Dendritic cell treated with granulocyte-macrophage colony-stimulating factor and Interleukin-4, amounts not matched to agents 40 ng/mL and 50 ng/mL, for 4 days (primary cell): ENCODE results near the gene DCAF10.
"Not testable (repeated sequence)": the region's sequence is repeated elsewhere in the genome, so short reads cannot be mapped to it uniquely, and the experiment has no call there.

Experiments
- H3K27ac Mint-ChIP-seq: one replicate; pipeline ENCODE4 v1.8.0; 2022; ENCODE audit warnings: mild to moderate bottlenecking, mixed read lengths
- H3K27me3 Mint-ChIP-seq: one replicate; pipeline ENCODE4 v1.8.0; 2022; ENCODE audit warnings: mild to moderate bottlenecking, mixed read lengths
- H3K36me3 Mint-ChIP-seq: one replicate; pipeline ENCODE4 v1.8.0; 2022; ENCODE audit warnings: low read depth, mixed read lengths
- H3K4me1 Mint-ChIP-seq: one replicate; pipeline ENCODE4 v1.8.0; 2022; ENCODE audit warnings: low read depth, mixed read lengths
- H3K4me3 Mint-ChIP-seq: one replicate; pipeline ENCODE4 v1.8.0; 2022; ENCODE audit warnings: mild to moderate bottlenecking, moderate library complexity, mixed read lengths
- H3K9me3 Mint-ChIP-seq: one replicate; pipeline ENCODE4 v1.8.0; 2022; ENCODE audit warnings: mixed read lengths
- intact Hi-C: fragments of 100-400 bp; cut with micrococcal nuclease; formaldehyde crosslinking; loops from one replicate; pipeline ENCODE4 v1.15.0; 2022

Gene DCAF10, protein sequence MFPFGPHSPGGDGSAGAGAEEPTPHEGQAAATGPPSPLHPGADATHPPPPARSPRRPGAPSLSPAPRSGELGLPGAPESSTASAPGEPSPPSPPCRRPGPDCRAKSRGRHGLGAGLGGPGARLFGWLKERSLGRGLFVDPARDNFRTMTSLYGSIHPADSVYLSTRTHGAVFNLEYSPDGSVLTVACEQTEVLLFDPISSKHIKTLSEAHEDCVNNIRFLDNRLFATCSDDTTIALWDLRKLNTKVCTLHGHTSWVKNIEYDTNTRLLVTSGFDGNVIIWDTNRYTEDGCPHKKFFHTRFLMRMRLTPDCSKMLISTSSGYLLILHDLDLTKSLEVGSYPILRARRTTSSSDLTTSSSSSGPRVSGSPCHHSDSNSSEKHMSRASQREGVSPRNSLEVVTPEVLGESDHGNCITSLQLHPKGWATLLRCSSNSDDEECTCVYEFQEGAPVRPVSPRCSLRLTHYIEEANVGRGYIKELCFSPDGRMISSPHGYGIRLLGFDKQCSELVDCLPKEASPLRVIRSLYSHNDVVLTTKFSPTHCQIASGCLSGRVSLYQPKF

DNA sequence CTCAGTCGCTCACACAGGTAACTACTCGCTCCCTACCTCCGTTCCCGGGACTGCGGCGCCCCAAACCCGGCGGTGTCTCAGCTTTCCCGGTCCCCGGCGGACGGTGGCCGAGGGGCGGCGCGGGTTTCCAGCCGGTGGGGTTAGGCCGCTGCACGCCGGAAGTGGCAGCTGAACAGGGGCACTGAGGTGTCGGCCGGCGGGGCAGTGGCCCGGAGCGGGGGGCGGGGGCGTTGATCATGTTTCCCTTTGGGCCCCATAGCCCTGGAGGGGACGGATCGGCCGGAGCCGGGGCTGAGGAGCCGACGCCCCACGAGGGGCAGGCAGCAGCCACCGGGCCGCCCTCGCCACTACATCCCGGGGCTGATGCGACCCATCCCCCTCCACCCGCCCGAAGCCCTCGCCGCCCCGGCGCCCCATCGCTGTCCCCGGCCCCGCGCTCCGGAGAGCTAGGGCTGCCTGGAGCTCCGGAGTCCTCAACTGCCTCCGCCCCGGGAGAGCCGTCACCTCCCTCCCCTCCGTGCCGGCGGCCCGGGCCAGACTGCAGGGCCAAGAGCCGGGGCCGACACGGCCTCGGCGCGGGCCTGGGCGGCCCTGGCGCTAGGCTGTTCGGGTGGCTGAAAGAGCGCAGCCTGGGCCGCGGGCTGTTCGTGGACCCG is at the start of gene DCAF10:
TSS of gene DCAF10 (plus strand) at position 167 of the 656 bp plus-strand sequence. CDS start at position 237, 70 bp downstream.
- H3K4me1 Mint-ChIP-seq, result peaks cover 37% of the 10 kb centered on the region
- H3K9me3 Mint-ChIP-seq, result no peaks in the 10 kb centered on the region
- intact Hi-C loops, result loop anchor here (1.0 kb wide), 2 partner anchors 16 to 46 kb away; no protein-coding TSS in a partner anchor
- no peaks in the 10 kb centered on the region for H3K36me3 Mint-ChIP-seq
- peak within 1 kb of the TSS; percentile 83 for H3K27ac Mint-ChIP-seq
- H3K4me3 Mint-ChIP-seq, result peak within 1 kb of the TSS; percentile 81
- no peaks in the 10 kb centered on the region for H3K27me3 Mint-ChIP-seq

DNA sequence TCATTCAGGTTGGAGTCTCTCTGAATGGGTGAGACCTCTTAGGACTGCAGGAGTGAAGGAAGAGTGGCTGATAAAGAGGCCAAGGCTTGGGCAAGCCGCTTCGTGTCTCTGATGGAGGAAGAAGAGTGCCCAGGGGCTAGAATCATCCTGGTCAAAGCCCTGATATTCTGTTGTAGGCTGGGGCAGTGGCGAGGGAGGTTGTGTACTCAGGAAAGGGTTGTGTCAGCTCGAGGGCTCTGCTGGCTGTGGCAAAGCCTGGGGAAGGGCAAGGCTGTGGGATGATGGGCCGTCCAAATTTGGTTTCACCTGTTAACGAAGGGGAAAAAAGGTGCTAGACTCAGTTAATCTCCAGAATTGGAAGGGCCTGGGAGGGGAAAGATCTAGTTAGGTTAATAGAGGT is 49.4 kb upstream of the DCAF10 start:
- no peaks in the 10 kb centered on the region for H3K9me3 Mint-ChIP-seq
- no peak overlapping the region for H3K27ac Mint-ChIP-seq
- H3K36me3 Mint-ChIP-seq, result peaks cover 7% of the 10 kb centered on the region
- H3K27me3 Mint-ChIP-seq, result no peaks in the 10 kb centered on the region
- no peak overlapping the region for H3K4me3 Mint-ChIP-seq
- peaks cover 18% of the 10 kb centered on the region for H3K4me1 Mint-ChIP-seq
- intact Hi-C loops, result loop anchor here (5.0 kb wide), 1 partner anchor 264 kb away; the partner anchor contains the start of gene POLR1E

DNA sequence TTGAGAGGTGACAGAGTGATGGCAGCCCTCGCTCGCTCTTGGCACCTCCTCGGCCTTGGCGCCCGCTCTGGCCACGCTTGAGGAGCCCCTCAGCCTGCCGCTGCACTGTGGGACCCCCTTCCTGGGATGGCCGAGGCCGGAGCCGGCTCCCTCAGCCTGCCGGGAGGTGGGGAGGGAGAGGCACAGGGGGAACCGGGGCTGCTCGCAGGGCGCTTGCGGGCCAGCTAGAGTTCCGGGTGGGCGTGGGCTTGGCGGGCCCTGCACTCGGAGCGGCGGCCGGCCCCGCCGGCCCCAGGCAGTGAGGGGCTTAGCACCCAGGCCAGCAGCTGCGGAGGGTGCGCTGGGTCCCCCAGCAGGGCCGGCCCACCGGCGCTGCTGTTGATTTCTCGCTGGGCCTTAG is 48.9 kb upstream of the DCAF10 start:
- intact Hi-C loops, result loop anchor here (5.0 kb wide), 1 partner anchor 264 kb away; the partner anchor contains the start of gene POLR1E

DNA sequence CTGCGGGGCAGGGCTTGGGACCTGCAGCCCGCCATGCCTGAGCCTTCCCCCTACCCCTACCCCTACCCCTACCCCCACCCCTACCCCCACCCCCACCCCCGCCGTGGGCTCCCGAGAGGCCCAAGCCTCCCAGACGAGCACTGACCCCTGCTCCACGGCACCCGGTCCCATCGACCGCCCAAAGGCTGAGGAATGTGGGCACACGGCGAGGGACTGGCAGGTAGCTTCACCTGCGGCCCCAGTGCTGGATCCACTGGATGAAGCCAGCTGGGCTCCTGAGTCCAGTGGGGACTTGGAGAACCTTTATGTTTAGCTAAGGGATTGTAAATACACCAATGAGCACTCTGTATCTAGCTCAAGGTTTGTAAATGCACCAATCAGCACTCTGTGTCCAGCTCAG is 48.5 kb upstream of the DCAF10 start:
- H3K27ac Mint-ChIP-seq, H3K27me3 Mint-ChIP-seq, H3K9me3 Mint-ChIP-seq, H3K4me3 Mint-ChIP-seq, H3K36me3 Mint-ChIP-seq: not testable (repeated sequence)
- intact Hi-C loops, result loop anchor here (5.0 kb wide), 1 partner anchor 265 kb away; the partner anchor contains the start of gene POLR1E
- peaks cover 18% of the 10 kb centered on the region for H3K4me1 Mint-ChIP-seq

More for the DNA sequence above, 48.9 kb upstream of the DCAF10 start:
- H3K9me3 Mint-ChIP-seq, H3K27ac Mint-ChIP-seq, H3K27me3 Mint-ChIP-seq, H3K36me3 Mint-ChIP-seq, H3K4me3 Mint-ChIP-seq: not testable (repeated sequence)
- H3K4me1 Mint-ChIP-seq, result peaks cover 18% of the 10 kb centered on the region

DNA sequence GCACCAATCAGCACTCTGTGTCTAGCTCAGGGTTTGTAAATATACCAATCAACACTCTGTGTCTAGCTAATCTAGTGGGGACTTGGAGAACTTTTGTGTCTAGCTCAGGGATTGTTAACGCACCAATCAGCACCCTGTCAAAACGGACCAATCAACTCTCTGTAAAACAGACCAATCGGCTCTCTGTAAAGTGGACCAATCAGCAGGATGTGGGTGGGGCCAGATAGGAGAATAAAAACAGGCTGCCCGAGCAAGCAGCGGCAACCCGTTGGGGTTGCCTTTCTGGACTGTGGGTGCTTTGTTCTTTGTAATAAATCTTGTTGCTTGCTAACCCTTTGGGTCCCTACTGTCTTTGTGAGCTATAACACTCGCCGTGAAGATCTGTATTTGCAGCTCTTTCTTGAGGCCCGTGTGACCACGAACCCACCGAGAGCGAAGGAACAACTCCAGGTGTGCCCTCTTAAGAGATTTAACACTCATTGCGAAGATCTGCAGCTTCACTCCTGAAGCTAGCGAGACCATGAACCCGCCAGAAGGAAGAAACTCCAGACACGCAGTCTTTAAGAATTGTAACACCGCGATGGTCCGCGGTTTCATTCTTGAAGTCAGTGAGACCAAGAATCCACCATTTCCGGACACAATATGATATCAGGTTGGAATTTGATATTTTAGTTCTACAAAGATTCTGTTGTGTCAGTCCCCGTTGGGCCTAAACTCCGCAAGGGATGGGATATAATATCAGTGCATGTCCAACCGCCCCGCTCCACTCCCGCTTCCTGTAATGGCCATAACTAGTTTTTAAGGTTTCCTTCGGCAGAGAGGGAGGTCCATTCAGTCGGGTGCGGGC is 47.7 kb upstream of the DCAF10 start:
- H3K4me1 Mint-ChIP-seq, result peaks cover 18% of the 10 kb centered on the region
- intact Hi-C loops, result loop anchor here (5.0 kb wide), 1 partner anchor 266 kb away; the partner anchor contains the start of gene POLR1E
- no peaks in the 10 kb centered on the region for H3K27me3 Mint-ChIP-seq
- H3K4me3 Mint-ChIP-seq, result peak overlapping the region; percentile 95
- no peaks in the 10 kb centered on the region for H3K9me3 Mint-ChIP-seq
- H3K36me3 Mint-ChIP-seq, result peaks cover 7% of the 10 kb centered on the region
- H3K27ac Mint-ChIP-seq, result peak overlapping the region; percentile 94

DNA sequence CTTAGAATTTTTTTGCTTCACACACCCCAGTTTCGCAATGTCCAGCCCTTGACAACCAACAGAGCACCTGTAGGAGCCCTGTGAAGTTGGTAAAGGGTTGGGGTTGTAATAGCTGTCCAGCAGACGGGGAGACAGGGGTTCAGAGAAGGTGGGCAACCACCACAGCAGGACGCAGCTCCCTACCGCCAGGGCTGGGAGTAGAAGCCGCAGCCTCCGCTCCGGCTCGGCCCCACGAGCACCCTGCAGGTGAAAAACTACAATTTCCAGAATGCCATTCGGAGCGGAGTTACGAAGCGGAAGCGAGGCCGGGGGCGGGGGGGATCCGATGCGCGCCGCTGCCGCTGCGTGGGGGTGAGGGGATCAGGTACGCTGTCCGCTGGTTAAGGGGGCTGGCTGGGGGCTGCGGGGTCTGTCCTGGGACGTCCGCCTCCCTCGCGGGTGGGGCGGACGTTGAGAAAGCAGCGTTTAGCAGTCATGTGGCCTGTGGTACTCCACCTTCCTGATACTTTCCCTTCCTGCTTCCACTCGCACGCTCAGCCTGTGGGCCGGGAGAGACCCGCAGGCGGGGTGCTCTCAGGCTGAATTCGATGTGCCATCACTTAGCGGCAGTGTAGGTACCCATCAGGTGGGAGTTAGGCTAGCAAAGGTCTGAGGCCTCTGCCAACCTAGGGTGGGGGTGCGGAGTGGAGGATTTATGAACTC is 47.0 kb upstream of the DCAF10 start, which contains the start of gene TRMT10B:
TSS of gene TRMT10B (plus strand) at position 317 of the 702 bp plus-strand sequence. CDS start 8,127 bp downstream, outside the sequence.
- intact Hi-C loops, result loop anchor here (1.0 to 5.0 kb wide), 2 partner anchors 48 to 266 kb away; partner anchors contain the start of gene POLR1E

DNA sequence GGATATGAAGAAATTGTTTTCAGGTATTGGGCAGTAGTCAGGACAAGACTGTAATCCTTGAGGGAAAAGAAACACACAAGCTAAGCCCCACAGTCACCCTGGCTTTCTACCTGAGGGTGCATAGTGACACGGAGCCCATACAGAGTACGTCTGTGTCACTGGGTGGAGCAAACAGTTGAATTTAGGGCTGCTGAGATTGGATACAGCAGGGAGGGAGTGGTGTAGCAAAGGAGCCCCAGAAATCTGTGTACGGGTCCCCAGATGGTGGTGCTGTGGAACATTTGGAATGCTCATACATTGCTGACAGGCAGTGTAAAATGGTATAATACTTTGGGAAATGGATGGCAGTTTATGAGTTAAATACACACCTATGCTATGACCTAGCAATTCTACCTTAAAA is 41.9 kb upstream of the DCAF10 start:
- intact Hi-C loops, result no loop called here
- H3K27me3 Mint-ChIP-seq, result no peaks in the 10 kb centered on the region
- H3K4me3 Mint-ChIP-seq, result no peak overlapping the region
- peaks cover 26% of the 10 kb centered on the region for H3K36me3 Mint-ChIP-seq
- H3K9me3 Mint-ChIP-seq, result no peaks in the 10 kb centered on the region
- H3K27ac Mint-ChIP-seq, result no peak overlapping the region
- peaks cover 18% of the 10 kb centered on the region for H3K4me1 Mint-ChIP-seq

More for the DNA sequence above, 47.0 kb upstream of the DCAF10 start, which contains the start of gene TRMT10B:
- Mint-ChIP-seq H3K27me3 (no peaks in the 10 kb centered on the region), H3K9me3 (no peaks in the 10 kb centered on the region), H3K36me3 (peaks cover 7% of the 10 kb centered on the region), H3K4me3 (peak within 1 kb of the TSS; percentile 95), H3K27ac (peak within 1 kb of the TSS; percentile 94), H3K4me1 (peaks cover 18% of the 10 kb centered on the region)

DNA sequence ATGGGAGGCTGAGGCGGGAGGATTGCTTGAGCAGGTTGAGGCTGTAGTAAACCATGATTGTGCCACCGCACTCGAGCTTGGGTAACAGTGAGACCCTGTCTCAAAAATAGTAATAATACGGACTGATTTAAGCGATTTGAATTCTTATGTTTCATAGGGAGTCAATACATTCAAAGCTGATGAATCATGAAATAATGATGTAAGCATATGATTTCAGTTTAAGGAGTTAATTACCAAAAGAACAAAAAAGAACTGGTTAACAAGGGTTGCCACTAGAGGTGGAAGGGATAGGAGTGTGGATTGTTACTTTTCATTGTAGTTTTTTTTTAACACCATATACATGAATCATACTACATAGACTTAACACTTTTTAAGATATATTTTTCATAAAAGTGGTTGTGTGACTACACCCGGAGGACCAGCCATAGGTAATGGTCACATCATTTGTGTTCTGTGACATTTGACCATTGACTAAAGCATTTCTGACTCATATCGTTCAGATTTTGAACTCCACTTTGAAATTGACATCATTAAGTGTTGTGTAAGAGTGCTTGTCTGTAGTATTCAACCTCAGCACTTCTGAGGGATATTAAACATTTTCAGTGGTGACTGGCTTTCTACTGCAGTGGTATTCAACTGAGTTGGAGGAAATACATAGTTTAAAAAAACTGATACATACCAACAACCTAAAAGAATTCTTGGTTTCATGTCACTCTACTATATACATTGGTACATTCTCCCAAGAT is 40.0 kb upstream of the DCAF10 start:
- Mint-ChIP-seq H3K36me3 (peaks cover 40% of the 10 kb centered on the region), H3K4me3 (no peak overlapping the region), H3K9me3 (no peaks in the 10 kb centered on the region), H3K27me3 (no peaks in the 10 kb centered on the region), H3K27ac (no peak overlapping the region), H3K4me1 (peaks cover 3% of the 10 kb centered on the region)
- intact Hi-C loops, result no loop called here

DNA sequence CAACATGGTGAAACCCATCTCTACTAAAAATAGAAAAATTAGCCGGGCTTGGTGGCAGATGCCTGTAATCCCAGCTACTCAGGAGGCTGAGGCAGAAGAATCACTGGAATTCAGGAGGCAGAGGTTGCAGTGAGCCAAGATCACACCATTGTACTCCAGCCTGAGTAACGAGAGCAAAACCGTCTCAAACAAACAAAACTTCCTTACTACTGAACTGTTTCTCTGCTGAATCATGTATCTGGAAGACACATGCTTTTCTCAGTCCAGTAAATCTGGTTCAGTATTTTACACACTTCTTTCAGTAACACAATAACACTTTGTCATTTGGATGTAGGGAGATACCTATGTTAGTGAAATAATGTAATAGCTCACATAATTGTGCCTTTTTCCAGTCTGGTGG is 39.1 kb upstream of the DCAF10 start:
- peaks cover 49% of the 10 kb centered on the region for H3K36me3 Mint-ChIP-seq
- intact Hi-C loops, result no loop called here
- H3K4me3 Mint-ChIP-seq, result no peak overlapping the region
- H3K27ac Mint-ChIP-seq, result no peak overlapping the region
- H3K9me3 Mint-ChIP-seq, result no peaks in the 10 kb centered on the region
- no peaks in the 10 kb centered on the region for H3K4me1 Mint-ChIP-seq
- H3K27me3 Mint-ChIP-seq, result no peaks in the 10 kb centered on the region

DNA sequence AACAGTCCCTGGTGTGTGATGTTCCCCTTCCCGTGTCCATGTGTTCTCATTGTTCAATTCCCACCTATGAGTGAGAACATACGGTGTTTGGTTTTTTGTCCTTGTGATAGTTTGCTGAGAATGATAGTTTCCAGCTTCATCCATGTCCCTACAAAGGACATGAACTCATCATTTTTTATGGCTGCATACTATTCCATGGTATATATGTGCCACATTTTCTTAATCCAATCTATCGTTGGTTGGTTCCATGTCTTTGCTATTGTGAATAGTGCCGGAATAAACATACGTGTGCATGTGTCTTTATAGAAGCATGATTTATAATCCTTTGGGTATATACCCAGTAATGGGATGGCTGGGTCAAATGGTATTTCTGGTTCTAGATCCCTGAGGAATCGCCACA is 35.3 kb upstream of the DCAF10 start:
- H3K4me3 Mint-ChIP-seq, H3K9me3 Mint-ChIP-seq, H3K27me3 Mint-ChIP-seq, H3K4me1 Mint-ChIP-seq, H3K27ac Mint-ChIP-seq, intact Hi-C loops: not testable (repeated sequence)
- H3K36me3 Mint-ChIP-seq, result peaks cover 81% of the 10 kb centered on the region

DNA sequence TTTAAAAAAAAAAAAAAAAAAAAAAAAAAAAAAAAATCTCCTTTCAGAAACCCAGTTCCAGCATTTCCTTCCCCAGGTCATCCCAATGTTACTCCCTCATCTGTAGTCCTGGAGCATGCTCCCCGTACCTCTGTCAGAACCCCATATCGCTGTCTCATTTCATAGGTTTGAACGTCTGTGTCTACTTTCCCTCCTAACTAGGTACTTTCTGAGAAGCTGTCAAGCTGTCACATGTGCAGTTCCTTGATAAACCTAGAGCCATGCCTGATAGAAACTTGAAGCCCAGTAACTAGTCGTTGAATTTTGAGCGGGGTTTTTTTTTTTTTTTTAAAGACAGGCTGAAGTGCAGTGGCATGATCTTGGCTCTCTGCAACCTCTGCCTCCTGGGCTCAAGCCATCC is 31.3 kb upstream of the DCAF10 start:
- intact Hi-C loops, result no loop called here
- Mint-ChIP-seq H3K4me1 (no peaks in the 10 kb centered on the region), H3K27me3 (no peaks in the 10 kb centered on the region), H3K36me3 (peaks cover 90% of the 10 kb centered on the region), H3K9me3 (no peaks in the 10 kb centered on the region), H3K27ac (no peak overlapping the region), H3K4me3 (no peak overlapping the region)

DNA sequence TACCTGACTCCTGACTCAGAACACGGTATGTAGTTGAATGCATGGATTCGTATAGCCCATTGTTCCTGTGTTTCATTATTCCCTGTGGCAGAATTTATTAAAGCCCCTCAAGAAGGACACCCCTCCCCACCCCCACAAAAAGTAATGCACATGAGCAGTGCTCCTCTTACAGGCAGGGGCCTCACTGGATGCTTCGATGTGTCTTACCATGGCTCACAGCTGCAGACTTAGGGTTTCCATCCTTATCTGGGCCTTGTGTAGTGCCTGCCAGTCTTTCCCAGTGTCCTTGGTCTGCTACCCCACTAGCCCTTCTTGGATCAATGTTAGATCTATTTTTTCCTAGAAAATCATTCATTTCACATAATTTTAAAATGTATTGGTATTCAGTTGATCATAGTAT is 30.6 kb upstream of the DCAF10 start:
- Mint-ChIP-seq H3K36me3 (peaks cover 88% of the 10 kb centered on the region), H3K9me3 (no peaks in the 10 kb centered on the region), H3K27ac (no peak overlapping the region), H3K27me3 (no peaks in the 10 kb centered on the region), H3K4me1 (no peaks in the 10 kb centered on the region), H3K4me3 (no peak overlapping the region)
- intact Hi-C loops, result no loop called here
